HCT116 (cell line): ENCODE results near the gene PSMA3. TPM values are rescaled to one million over a fixed set of nuclear protein-coding genes. Genes with fewer than 3 reads are reported as not detected.

Experiments
- ATAC-seq: fragments of 200-7000 bp; cut with Tn5 transposase; 2 replicates; pipeline ENCODE4 v1.9.1; 2020; ENCODE audit warnings: mild to moderate bottlenecking, moderate library complexity
- BruUV-seq: library from RNA; stranded (reverse); fragments of 400-500 nt; replicated peaks from 2 replicates; lab custom pipeline; 2021; lab: Mats Ljungman, UMichigan
- CTCF ChIA-PET: fragments of 300-600 bp; sonication (Branson Sonifier 250); formaldehyde crosslinking; loops from one replicate; lab custom pipeline; 2021; ENCODE audit warnings: antibody characterized with exemption; lab: Charles Lee
- POLR2A ChIA-PET: fragments of 300-600, 350-600 bp; sonication (Branson Sonifier 250); formaldehyde crosslinking; loops from one replicate; lab custom pipeline; 2021; ENCODE audit warnings: antibody characterized with exemption; lab: Charles Lee
- RAD21 ChIA-PET, 2 experiments: fragments of 300-600 bp; sonication (Branson Sonifier 250); formaldehyde crosslinking; loops; one replicate each; lab custom pipeline; 2023; ENCODE audit warnings: low total read pairs in 2 of 2; ENCODE audit not compliant: uncharacterized antibody in 2 of 2, unreplicated experiment in 2 of 2, low non-redundant PET in 1 of 2; lab: Charles Lee
- DNase-seq: peaks from one replicate; pipeline ENCODE4 v3.0.0-alpha.2; 2010; ENCODE audit warnings: low read depth, low spot score
- H2AFZ ChIP-seq: fragments of 200-600 bp; shearing (Covaris generic), sonication (generic); 2 replicates; pipeline ENCODE4 v1.6.1; 2017; ENCODE audit warnings: low read depth, mixed run types, mixed read lengths, antibody characterized with exemption, low read length; ENCODE audit not compliant: poor library complexity, severe bottlenecking
- H3K27ac ChIP-seq: 2 replicates; pipeline ENCODE4 v1.5.1; 2012; ENCODE audit warnings: low read depth, low read length
- H3K27me3 ChIP-seq: fragments of 200-600 bp; sonication (generic); 2 replicates; pipeline ENCODE4 v1.6.1; 2016; ENCODE audit warnings: mixed run types, low read length, mixed read lengths; ENCODE audit not compliant: insufficient read depth
- H3K36me3 ChIP-seq, 2 experiments: fragments of 200-500 bp in 1 of 2; fragments of 200-600 bp in 1 of 2; sonication (Bioruptor generic) in 1 of 2; sonication (generic) in 1 of 2; 2 replicates each; pipeline versions ENCODE4 v1.5.1 to v1.6.1; 2014 to 2016; ENCODE audit warnings: low read length in 2 of 2, inconsistent platforms in 1 of 2, mixed read lengths in 1 of 2, mixed run types in 1 of 2; ENCODE audit not compliant: insufficient read depth in 2 of 2, control insufficient read depth in 1 of 2
- H3K4me1 ChIP-seq, 2 experiments: fragments of 200-600 bp in 1 of 2; sonication (generic) in 1 of 2; 2 replicates each; pipeline versions ENCODE4 v1.5.1 to v1.6.1; 2012 to 2017; ENCODE audit warnings: low read length in 2 of 2, inconsistent platforms in 1 of 2, mild to moderate bottlenecking in 1 of 2, mixed read lengths in 1 of 2, mixed run types in 1 of 2, moderate library complexity in 1 of 2; ENCODE audit not compliant: insufficient read depth in 2 of 2, control insufficient read depth in 1 of 2
- H3K4me2 ChIP-seq: fragments of 200-600 bp; sonication (generic); 2 replicates; pipeline ENCODE4 v1.6.1; 2017; ENCODE audit warnings: mixed run types, low read length, mixed read lengths
- H3K4me3 ChIP-seq, 2 experiments: fragments of 200-600 bp in 1 of 2; sonication (generic) in 1 of 2; replicated peaks in 1 of 2; 2 replicates each; pipeline ENCODE4 v1.5.1; 2011 to 2016; ENCODE audit warnings: low read length in 2 of 2, control low read depth in 1 of 2, low read depth in 1 of 2, mild to moderate bottlenecking in 1 of 2, mixed read lengths in 1 of 2, mixed run types in 1 of 2
- H3K79me2 ChIP-seq: fragments of 200-600 bp; sonication (generic); 2 replicates; pipeline ENCODE4 v1.6.1; 2017; ENCODE audit warnings: mild to moderate bottlenecking, mixed run types, low read length, moderate library complexity, mixed read lengths; ENCODE audit not compliant: insufficient read depth
- H3K9ac ChIP-seq: fragments of 200-600 bp; sonication (generic); 2 replicates; pipeline ENCODE4 v1.6.1; 2016; ENCODE audit warnings: low read length, mixed read lengths
- H3K9me2 ChIP-seq: fragments of 200-600 bp; sonication (generic), shearing (Covaris generic); 2 replicates; pipeline ENCODE4 v1.6.1; 2017; ENCODE audit warnings: mixed run types, mild to moderate bottlenecking, moderate library complexity; ENCODE audit not compliant: insufficient read depth
- H3K9me3 ChIP-seq, 2 experiments: fragments of 200-500 bp in 1 of 2; fragments of 200-600 bp in 1 of 2; sonication (Bioruptor generic) in 1 of 2; sonication (generic) in 1 of 2; 2 replicates each; pipeline ENCODE4 v1.6.1; 2014 to 2017; ENCODE audit warnings: low read length in 2 of 2, mixed read lengths in 2 of 2, inconsistent platforms in 1 of 2, low read depth in 1 of 2, mild to moderate bottlenecking in 1 of 2, mixed run types in 1 of 2, moderate library complexity in 1 of 2; ENCODE audit not compliant: control insufficient read depth in 1 of 2, insufficient read depth in 1 of 2
- H4K20me1 ChIP-seq: fragments of 200-600 bp; sonication (generic), shearing (Covaris generic); 2 replicates; pipeline ENCODE4 v1.6.1; 2017; ENCODE audit warnings: mixed run types, mild to moderate bottlenecking, moderate library complexity; ENCODE audit not compliant: insufficient read depth
- ATF3 ChIP-seq: IDR thresholded peaks from 2 replicates; pipeline ENCODE4 v1.6.1; 2012
- CBX3 ChIP-seq: IDR thresholded peaks from 2 replicates; pipeline ENCODE4 v1.6.1; 2012; ENCODE audit warnings: low read depth
- CTCF ChIP-seq, 3 experiments: fragments of 200-600 bp in 1 of 3; sonication (generic) in 1 of 3; IDR thresholded peaks in 2 of 3; conservative IDR thresholded peaks in 1 of 3; 2 replicates each; pipeline ENCODE4 v1.5.1; 2012 to 2017; ENCODE audit warnings: low read depth in 2 of 3, low read length in 2 of 3, antibody characterized with exemption in 1 of 3, borderline replicate concordance in 1 of 3, control low read depth in 1 of 3, mild to moderate bottlenecking in 1 of 3, mixed read lengths in 1 of 3, mixed run types in 1 of 3, moderate library complexity in 1 of 3; ENCODE audit not compliant: insufficient read depth in 1 of 3
- EGR1 ChIP-seq: IDR thresholded peaks from 2 replicates; pipeline ENCODE4 v1.6.1; 2012; ENCODE audit warnings: low read depth
- EZH2 ChIP-seq: fragments of 200-600 bp; sonication (generic); IDR thresholded peaks from 2 replicates; pipeline ENCODE4 v1.6.1; 2017; ENCODE audit warnings: antibody characterized with exemption, mixed run types
- FOSL1 ChIP-seq: IDR thresholded peaks from 2 replicates; pipeline ENCODE4 v1.6.1; 2012; ENCODE audit warnings: low read depth
- JUND ChIP-seq: IDR thresholded peaks from 2 replicates; pipeline ENCODE4 v1.6.1; 2012
- POLR2AphosphoS5 ChIP-seq: IDR thresholded peaks from 2 replicates; pipeline ENCODE4 v1.6.1; 2011; ENCODE audit warnings: mild to moderate bottlenecking, low read depth, low read length, moderate library complexity
- RAD21 ChIP-seq: IDR thresholded peaks from 2 replicates; pipeline ENCODE4 v1.6.1; 2012; ENCODE audit warnings: low read depth, mild to moderate bottlenecking
- REST ChIP-seq: IDR thresholded peaks from 2 replicates; pipeline ENCODE4 v1.6.1; 2012; ENCODE audit warnings: low read depth
- SIN3A ChIP-seq: IDR thresholded peaks from 2 replicates; pipeline ENCODE4 v1.6.1; 2012; ENCODE audit warnings: low read depth
- SRF ChIP-seq: IDR thresholded peaks from 2 replicates; pipeline ENCODE4 v1.6.1; 2012; ENCODE audit warnings: low read depth
- TCF7L2 ChIP-seq: IDR thresholded peaks from 2 replicates; pipeline ENCODE4 v1.7.0; 2011; ENCODE audit warnings: borderline replicate concordance, inconsistent platforms; ENCODE audit not compliant: insufficient read depth, insufficient read length; ENCODE audit errors: extremely low read depth
- ZFX ChIP-seq: fragments of 450-650 bp; IDR thresholded peaks from 2 replicates; pipeline ENCODE4 v1.6.1; 2017
- intact Hi-C: fragments of 100-400 bp; cut with micrococcal nuclease; formaldehyde crosslinking; loops from 2 replicates; pipeline ENCODE4 v1.10.0; 2022
- total RNA-seq: library from RNA; stranded (reverse); gene quantifications from one replicate; pipeline ENCODE4 v1.2.1, GENCODE V29; 2021; ENCODE audit not compliant: unreplicated experiment
- TF ChIP-seq, protein P1 (sequence below): IDR thresholded peaks from 2 replicates; pipeline ENCODE4 v1.6.1; 2011; ENCODE audit warnings: mild to moderate bottlenecking, low read length, moderate library complexity; ENCODE audit not compliant: insufficient replicate concordance; ENCODE audit errors: extremely low read depth

The PSMA3 gene
- total RNA-seq, 1 experiment from 2014 or later: 267 TPM

DNA sequence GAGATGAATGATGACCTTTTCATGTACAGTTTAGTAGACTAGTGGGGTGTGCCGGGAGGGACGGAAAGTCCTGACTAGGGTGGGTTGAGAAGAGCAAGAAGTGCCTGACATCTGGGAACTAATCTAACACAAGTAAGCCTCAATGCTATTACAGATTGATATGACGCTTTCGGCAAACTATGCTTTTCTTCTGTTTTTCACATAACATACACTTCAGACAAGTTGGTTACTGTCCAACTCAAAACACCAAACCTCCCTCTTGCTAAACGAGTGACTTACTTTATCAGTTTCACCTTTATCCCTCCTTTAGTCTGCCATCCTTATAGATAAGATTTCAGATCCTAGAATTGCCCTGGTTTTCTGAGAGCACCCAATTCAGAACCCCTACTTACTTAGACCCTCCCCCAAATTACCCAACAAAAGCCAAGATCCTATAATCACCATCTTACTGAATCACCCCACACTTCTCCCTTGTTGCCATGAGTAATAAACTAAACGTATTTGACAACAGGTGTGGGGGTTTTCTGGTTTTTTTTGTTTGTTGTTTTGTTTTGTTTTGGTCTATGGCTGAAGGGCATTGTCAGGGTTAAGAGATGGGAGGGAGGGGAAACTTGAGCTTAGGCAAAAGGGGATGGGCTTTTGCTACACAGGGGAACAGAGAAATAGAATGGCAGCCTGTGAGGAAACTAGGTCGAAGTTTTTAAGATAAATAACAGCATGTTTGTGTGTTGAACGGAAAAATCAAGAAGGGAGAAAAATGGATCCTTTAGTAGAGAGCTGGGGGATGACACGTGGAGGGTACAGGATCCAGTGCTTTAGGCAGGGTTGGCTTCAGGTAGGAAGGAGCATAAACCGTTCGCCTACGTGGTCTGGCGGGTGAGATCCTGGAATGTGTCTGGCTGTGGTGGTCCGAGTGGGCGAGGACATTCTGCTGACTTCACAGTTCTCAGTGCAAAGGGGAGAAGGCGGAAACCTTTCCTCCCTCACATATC lies 6.1 kb upstream of the PSMA3 start:
- Histone ChIP-seq H3K4me3 (no peak overlapping the region), H4K20me1 (no peaks in the 10 kb centered on the region), H3K9me2 (no peaks in the 10 kb centered on the region), H3K79me2 (no peaks in the 10 kb centered on the region), H2AFZ (no peak overlapping the region), H3K9ac (no peak overlapping the region), H3K4me2 (no peak overlapping the region), H3K4me1 (peaks cover 6 to 13% of the 10 kb centered on the region in 2 experiments), H3K36me3 (no peaks in the 10 kb centered on the region), H3K27me3 (no peaks in the 10 kb centered on the region), H3K9me3 (no peaks in the 10 kb centered on the region), H3K27ac (no peak overlapping the region)
- ChIA-PET RAD21 (no interaction called here), CTCF (no interaction called here), POLR2A (no interaction called here)
- no peak for DNase-seq
- no TSS peak for BruUV-seq
- ATAC-seq: no peak
- TF ChIP-seq RAD21: no peak
- TF ChIP-seq FOSL1: no peak
- no peak for TF ChIP-seq EZH2
- no peak for TF ChIP-seq JUND
- no peak for TF ChIP-seq POLR2AphosphoS5
- no peak for TF ChIP-seq CBX3
- TF ChIP-seq CTCF (IDR thresholded peaks at IDR 0.05 in 2 of 3, conservative IDR thresholded peaks at IDR 0.05 in 1 of 3; ENCODE audit: borderline replicate concordance in 1 of 3, insufficient read depth in 1 of 3, low read depth in 2 of 3, low read length in 2 of 3): no peak
- TF ChIP-seq SRF: no peak
- no peak for TF ChIP-seq ATF3
- TF ChIP-seq ZFX: no peak
- TF ChIP-seq SIN3A: no peak
- no peak for TF ChIP-seq REST
- TF ChIP-seq, protein P1, sequence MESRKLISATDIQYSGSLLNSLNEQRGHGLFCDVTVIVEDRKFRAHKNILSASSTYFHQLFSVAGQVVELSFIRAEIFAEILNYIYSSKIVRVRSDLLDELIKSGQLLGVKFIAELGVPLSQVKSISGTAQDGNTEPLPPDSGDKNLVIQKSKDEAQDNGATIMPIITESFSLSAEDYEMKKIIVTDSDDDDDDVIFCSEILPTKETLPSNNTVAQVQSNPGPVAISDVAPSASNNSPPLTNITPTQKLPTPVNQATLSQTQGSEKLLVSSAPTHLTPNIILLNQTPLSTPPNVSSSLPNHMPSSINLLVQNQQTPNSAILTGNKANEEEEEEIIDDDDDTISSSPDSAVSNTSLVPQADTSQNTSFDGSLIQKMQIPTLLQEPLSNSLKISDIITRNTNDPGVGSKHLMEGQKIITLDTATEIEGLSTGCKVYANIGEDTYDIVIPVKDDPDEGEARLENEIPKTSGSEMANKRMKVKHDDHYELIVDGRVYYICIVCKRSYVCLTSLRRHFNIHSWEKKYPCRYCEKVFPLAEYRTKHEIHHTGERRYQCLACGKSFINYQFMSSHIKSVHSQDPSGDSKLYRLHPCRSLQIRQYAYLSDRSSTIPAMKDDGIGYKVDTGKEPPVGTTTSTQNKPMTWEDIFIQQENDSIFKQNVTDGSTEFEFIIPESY: no peak
- TF ChIP-seq TCF7L2: no peak
- TF ChIP-seq EGR1: no peak
- intact Hi-C loops: no loop called here
